HK-2 (cell line): ENCODE results near the gene RNPEPL1.
A peak's percentile ranks its signal among the peaks of the same experiment; 100 is the strongest.

Source experiments
- DNase-seq: peaks from one replicate; pipeline ENCODE4 v3.0.0-alpha.2; 2018; ENCODE audit not compliant: unreplicated experiment

RNPEPL1 gene

DNA sequence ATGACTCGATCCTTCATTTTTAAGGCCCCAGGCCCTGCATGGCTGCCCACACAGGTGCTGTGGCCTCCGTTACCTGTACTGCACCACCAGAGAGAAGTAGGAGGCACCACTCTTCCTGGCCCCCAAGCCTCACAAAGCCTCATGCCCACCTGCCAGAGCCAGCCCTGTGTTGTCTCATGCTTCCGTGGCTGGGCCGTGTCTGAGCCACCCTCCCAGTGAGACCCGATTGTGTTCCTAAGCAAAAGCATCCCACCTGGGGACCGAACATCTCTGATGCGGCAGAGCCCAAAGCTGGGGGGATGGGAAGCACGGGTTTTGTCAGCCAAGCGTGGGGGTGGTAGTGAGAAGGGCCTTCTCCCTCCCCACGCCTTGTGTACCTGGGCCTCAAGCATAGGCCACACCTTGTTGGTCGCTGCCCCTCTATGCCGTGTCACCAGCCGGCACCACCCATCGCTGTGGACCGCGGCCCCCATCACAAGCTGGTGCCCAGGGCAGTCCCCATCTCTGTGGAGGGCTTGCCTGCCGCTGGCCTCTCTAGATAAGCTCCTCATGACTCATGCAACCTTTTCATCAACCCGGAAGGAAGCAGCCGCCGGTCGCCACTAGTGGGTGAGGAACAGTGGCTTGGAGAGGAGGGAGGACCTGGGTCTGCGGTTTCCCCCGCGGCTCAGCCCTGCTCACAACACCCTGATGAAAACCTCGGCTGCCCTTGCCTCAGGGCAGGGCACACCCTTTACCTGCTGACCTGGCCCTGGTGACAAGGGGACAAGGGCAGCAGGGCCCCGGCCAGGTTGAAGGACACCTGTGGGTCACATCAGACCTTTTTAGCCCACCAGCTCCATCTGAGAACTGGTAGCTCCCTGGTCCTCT is 2.7 kb upstream of the RNPEPL1 start:
- peak; percentile 94 for DNase-seq

DNA sequence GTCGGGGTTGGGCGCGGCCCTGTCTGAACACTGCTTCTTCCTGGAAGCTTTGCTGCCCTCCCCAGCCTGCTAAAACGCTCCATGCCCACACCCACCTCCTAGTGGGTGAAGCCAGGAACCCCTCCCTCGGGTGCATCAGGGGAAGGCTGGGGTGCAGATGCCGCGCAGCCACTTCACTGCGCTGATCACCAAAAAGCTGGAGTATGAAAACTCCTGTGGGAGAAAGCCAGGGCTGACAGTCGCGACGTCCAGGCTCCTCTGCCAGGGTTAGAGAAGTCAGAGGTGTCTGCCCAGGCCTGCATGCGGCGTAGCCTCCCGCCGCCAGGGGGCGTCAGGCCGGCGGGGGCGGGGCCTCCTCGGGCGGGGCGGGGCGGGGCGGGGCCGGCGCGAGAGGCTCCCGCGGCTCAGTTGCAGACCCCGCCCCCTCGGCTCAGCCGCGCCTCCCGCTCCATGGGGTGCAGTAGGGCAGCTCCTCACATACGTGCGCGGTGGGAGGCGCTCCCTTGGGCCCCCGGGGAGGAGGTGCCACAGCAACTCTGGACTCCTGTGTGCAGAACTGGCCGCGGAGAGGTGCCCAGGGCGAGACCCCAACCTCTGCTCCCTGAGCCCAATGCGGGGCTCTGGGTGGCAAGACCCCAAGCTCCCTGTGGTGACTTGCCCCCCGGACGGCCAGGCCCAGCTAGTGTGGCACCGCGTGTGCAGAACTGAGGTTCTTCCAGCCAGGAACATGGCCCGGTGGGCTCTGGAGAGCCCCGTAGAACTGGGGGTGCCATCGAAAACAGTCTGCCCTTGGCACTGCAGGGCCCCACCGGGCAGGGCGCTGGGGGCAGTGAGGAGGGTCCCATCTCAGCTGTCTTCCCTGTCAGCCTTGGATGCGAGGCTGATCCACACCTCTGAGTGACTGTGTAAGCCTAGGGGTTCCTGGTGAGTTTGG is 1.8 kb upstream of the RNPEPL1 start:
- DNase-seq: peak; percentile 93

DNA sequence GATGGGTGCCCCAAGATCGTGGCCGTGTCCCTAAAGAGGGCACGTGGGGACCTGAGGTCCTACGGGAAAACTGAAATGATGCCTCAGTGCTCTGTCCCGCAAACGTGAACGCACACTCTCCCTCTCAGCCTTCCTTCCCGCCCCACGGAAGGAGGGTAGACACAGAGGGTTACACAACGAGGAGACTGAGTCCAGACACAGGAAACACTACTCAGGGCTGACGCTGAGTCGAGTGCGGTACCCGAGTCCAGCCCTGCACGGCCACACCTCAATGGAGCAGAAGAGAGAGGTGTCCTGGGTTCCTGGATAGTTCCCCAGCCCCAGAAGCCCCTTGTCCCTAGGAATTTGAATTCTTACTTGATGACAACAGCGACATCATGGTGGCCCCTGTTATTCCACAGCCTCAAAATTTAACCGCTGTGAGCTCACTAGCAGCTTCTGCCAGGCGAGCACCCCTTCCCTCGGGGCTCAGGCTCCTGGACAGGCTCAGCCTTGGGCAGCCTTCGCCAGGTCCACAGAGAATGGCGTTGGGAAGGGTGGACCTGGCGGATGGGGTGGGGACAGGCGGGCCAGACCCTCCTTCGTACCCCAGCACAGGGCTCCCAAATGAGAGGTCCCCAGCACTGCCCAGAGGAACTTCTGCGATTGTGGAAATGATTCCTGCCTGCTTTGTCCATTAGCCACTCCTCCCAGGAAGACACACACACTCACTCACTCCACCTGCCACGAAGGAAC is 980 bp upstream of the RNPEPL1 start:
- no peak for DNase-seq

DNA sequence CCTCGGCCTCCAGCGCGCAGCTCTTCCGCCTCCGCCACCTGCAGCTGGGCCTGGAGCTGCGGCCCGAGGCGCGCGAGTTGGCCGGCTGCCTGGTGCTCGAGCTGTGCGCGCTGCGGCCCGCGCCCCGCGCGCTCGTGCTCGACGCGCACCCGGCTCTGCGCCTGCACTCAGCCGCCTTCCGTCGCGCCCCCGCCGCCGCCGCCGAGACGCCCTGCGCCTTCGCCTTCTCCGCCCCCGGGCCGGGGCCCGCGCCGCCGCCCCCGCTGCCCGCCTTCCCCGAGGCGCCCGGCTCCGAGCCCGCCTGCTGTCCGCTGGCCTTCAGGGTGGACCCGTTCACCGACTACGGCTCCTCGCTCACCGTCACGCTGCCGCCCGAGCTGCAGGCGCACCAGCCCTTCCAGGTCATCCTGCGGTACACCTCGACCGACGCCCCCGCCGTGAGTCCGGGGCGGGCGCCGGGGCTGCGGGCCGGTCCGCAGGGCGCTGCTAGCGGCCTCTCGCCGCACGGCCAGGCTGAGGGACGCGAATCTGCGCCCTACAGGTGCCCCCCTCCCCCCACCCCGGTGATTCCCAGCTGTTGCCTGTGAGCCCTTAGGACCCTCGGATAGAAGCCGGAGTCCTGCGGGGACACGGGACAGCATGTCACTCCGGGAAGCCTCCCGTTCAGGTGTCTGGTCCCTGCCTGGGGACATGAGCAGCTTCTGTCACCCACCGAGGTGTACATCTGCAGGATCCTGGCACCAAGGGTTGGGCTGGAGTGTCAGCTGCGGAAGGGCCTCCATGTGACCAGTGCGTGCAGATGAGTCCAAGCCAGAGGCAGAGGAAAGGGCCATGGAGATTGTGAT is 616 bp downstream of the RNPEPL1 start:
- DNase-seq: no peak

DNA sequence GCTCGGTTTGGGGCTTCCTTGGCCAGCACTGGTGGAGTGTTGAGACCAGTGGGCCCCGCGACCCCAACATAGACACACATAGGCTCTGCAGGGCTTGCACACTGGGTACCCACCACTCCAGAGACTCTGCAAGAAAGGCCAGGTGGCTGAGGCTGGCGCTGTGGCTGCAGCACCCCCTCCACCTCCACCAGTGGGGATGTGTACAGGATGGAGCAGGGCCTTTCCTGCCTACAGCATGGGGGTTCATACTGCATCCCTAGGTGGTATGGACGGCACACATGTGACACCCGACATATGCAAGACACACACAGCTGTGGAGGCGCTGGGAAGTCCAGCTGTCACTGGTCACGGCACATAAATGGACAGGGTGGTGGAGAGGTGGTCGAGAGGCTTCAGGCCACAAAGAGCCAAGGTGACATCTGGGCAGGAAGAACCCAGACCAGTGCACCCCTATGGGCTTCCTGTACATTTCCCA is 1.3 kb downstream of the RNPEPL1 start:
- DNase-seq: no peak

DNA sequence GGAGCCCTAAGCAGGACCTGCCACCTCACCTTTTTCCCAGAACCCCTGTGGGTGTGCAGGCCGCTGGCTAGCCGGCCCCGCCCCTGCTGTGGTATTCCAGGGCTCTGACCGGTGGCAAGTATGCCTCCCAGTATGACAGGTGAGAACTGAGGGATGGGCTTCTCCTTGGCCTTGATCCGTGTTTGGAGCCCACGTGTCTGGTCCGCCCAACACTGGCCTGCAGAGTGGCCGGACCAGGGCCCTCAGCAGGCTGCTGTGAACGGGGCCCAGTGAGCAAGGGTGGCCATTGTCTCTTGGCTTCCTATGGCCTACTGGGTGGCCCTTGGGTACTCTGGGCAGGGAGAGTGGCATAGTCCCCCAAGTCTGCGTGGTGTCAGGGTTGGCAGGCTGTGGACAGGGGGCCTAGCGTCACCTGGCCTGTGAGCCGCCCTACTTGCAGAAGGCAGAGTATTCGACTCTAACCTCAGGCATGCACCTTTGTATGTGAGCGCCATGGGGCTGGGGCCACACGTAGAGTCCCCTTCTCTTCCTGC is 1.8 kb downstream of the RNPEPL1 start:
- DNase-seq: no peak

DNA sequence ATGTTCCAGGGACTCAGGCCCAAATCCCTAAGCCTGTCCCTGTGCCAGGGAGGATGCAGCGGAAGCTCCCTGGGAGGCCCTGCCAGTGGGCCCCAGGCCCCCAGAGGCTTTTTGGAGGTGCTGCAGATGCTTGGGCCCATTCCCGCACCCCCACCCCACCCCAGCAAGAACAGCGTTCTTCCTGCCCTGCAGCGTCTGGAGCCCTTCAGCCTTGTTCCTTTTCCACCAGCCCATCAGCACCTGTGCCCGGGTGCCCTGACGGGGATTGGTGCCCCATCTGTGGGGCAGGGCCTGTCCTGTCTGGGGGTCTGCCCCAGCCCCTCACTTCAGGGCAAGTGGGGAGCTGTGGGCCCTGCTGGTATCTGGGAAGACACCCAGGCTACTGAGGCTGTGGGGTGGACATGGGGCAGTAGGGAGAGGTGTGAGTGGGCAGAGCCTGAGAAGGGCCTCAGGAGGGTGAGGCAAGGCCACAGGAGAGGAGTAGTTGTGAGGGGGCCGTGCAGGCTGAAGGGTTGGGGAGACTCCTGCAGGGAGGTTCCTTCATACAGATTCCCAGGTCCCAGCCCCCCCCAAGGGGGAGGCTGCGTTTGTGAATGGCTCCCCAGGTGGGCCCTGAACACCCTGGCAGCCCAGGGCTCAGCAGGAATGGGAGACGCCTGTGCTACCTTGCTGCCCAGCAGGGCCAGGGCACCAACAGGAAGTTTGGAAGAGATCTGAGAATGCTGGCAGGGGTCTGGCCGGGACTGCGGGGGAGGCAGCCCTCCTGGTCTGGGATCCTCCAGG is 2.4 kb downstream of the RNPEPL1 start:
- no peak for DNase-seq

DNA sequence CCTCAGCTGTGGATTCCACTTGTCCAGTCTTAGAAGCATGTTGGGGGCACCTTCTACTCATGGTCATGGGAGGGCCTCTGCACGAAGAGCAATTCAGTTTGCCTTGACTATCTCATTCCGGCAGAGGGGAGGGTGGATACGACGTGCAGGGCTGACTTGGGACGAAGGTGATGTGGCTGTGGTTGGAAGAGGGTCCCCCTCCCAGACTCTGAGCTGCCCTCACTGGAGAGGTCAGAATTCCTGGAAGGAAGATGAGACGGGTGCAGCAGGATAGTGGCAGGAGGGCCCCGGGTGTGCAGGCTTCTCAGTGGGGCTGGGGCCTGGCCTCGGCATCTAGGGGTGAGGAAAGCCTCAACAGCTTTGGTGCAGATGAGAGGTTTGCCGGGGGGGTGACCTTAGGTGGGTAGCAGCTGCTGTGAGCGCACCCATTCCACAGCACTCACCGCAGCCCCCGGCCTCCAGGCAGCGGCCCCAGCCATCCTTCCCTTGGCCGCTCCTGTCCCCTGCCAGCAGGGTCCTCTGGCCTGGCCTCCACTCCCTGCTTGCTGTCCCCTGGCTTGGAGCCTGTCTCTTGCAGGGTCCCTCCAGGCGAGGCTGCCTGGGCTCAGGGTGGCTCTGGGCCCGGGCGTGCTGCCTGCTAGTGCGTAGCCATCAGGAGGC is 3.2 kb downstream of the RNPEPL1 start:
- no peak for DNase-seq

DNA sequence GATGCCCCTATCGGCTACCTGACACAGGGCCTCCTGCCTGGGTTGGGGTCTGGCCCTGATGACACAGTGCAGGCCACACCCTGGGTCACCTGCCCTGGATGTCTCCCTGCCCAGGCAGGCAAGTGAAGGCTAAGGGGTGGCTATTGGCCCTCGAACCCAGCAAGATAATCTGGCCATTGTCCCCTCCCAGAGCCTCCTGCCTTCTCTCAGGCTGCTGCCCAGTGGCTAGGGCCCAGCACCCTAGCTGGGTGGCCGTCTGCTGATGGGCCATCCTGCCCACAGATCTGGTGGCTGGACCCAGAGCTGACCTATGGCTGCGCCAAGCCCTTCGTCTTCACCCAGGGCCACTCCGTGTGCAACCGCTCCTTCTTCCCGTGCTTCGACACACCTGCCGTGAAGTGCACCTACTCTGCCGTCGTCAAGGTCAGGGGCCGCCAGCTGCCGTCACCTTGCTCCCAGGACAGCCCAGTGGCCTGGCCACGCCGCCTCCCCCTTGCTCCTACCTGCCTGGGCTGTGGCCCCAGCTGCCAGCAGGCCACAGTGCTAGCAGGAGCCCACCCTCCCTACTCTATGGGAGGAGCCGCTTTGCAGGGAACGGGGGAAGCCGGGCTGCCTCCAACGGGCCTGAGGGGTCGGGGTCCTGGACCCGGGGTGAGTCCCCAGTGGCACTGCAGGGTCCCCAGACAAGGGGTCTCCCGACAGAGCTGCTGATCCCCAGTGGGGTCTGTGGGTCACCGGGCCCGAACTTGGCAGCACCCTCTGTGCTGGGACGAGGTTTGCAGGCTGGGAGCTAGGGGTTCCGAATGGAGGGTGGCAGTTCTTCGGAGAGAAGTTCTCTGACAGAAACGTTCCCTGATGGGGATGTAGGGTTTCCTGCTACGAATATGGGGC is 4.1 kb downstream of the RNPEPL1 start:
- no peak for DNase-seq

DNA sequence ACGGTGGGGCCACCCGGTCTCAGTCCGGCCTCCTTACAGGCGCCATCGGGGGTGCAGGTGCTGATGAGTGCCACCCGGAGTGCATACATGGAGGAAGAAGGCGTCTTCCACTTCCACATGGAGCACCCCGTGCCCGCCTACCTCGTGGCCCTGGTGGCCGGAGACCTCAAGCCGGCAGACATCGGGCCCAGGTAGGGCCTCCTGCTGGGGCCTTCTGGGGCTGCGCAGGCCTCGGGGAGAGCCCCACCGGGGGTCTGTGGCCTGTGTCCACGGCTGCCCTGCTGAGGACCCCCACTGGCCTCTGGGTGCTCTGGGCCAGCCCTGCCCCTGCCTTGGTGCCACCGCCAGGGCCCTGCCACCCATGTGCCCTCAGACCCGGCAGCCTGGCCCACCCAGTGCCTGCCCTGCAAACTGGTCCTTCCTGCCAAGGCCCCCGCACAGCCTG is 4.8 kb downstream of the RNPEPL1 start:
- DNase-seq: no peak

DNA sequence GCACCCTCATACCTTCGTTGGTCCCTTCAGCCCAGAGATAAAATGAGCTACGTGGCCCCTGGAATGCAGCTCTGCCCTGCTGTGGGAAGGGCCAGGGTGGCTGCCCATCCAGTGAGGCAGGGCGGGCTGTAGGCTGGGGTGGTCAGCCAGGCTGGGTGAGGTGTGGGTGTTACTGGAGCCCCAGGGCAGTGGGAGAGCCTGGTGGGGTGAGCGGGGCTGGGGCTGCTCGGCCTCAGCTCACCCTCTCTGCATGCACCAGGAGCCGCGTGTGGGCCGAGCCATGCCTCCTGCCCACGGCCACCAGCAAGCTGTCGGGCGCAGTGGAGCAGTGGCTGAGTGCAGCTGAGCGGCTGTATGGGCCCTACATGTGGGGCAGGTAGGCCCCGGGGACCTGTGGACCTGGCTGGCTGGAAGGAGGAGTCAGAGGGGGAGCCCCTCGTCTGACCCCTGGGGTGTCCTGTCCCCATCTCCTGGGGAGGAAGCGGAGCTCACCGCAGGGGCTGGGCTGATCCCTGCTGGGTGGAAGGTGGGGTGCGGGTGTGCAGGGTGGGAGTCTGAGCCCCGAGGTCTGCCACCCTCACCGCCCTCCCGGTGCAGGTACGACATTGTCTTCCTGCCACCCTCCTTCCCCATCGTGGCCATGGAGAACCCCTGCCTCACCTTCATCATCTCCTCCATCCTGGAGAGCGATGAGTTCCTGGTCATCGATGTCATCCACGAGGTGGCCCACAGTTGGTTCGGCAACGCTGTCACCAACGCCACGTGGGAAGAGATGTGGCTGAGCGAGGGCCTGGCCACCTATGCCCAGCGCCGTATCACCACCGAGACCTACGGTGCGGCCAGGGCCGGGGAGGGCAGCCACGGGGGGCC is 5.5 kb downstream of the RNPEPL1 start:
- DNase-seq: no peak

DNA sequence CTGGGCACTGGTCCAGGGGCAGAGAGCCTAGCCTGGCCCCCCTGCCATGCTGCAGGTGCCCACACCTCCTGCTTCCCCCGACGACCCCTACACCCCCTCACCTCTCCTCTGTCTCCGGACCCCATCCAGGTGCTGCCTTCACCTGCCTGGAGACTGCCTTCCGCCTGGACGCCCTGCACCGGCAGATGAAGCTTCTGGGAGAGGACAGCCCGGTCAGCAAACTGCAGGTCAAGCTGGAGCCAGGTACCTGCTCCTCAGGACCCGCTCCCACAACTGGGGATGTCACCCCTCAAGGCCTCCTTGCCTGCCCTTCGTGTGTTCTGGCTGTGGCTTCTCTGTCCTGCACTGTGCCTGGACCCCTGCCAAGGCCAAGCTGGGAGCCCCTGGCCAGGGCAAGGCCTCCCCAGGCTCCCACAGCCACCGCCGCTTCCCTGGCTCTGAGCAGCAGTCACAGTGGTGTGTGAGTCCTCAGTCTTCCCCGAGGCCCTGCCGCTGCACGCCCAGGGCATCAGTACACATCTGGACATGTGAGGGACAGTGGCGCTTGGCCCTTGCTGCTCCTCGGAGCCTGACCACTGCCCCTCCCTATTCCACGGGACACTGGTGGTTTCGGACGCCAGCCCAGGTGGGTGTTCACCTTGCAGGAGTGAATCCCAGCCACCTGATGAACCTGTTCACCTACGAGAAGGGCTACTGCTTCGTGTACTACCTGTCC is 6.3 kb downstream of the RNPEPL1 start:
- no peak for DNase-seq

DNA sequence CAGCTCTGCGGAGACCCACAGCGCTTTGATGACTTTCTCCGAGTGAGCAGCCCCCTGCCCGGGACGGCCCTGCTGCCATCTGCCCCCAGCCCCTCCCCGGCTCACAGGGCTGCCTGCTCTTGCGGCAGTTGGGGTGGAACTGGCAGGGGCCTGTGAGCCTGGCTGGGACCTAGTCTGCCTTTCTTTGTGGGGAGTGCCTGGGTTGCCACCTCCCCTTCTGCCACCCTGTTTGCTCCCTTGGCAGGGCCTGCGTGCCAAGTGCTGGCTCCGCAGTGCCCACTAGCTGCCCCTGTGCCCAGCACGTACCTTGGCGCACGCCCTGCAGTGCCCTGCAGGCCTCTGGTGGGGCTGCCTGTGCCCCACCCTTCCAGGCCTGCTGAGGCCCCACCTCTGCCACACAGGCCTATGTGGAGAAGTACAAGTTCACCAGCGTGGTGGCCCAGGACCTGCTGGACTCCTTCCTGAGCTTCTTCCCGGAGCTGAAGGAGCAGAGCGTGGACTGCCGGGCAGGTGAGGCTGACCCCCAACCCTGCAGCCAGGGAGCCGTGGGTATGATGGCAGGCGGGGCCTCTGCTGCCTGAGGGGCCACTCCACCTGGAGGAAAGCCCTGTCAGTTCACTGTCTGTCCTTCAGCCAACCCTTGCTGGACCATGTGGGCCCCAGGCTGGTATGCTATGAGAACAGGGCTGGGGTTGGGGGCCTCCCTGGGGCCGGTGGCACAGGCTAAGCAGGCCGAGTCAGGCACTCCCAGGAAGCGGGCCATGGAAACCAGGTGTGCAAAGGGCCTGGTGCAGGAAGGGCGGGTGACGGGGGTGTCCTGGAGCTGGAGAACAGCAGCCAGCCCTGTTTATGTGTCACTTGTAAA is 7.0 kb downstream of the RNPEPL1 start:
- no peak for DNase-seq

DNA sequence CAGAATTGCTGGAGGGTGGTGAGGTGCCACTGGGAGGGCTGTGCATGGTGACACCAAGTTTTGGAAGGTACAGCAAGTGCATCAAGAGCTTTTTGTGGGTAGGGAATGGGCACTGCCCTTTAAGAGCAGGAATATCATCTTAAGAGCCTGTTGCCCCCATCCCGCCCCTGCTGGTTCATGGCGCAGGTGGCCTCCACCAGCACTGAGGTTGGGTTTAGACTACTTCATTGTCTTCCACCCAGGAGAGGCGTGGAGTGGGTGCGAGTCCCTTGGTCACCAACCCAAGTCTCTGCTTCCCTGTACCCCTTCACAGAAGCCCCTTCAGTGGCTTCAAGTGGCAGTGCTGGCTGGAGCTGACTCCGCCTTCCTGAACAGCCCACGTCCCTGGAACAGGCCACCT is 7.8 kb downstream of the RNPEPL1 start:
- no peak for DNase-seq

DNA sequence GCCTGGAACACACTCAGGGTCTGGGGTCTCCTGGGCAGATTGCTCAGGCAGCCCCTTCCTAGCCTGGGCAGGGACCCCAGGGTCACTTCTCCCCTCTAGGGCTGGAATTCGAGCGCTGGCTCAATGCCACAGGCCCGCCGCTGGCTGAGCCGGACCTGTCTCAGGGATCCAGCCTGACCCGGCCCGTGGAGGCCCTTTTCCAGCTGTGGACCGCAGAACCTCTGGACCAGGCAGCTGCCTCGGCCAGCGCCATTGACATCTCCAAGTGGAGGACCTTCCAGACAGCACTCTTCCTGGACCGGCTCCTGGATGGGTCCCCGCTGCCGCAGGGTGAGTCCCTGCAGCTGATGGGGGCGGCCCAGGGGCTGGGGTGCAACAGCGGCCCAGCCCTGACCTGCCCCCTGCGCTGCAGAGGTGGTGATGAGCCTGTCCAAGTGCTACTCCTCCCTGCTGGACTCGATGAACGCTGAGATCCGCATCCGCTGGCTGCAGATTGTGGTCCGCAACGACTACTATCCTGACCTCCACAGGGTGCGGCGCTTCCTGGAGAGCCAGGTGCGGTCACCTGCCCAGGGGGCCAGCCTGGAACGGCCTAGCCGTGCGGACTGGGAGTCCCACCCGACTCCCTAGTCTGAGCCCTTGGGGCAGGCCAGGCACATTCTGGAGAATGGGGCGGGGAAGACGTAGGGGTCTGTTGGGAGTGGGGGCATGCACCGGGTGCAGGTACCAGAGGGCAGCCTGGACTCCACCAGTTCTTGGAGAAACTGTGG is 8.3 kb downstream of the RNPEPL1 start:
- DNase-seq: no peak
